Calu3 (cell line): ENCODE data around the gene CELA2A. TPM values are rescaled to one million over a fixed set of nuclear protein-coding genes. Genes with fewer than 3 reads are reported as not detected.
"Not testable (repeated sequence)": the region's sequence is repeated elsewhere in the genome, so short reads cannot be mapped to it uniquely, and the experiment has no call there.

Experiments used
- BruUV-seq: library from RNA; stranded (reverse); fragments of 400-500 nt; replicated peaks from 2 replicates; lab custom pipeline; 2021; lab: Mats Ljungman, UMichigan
- CTCF ChIA-PET: fragments of 300-600 bp; sonication (Branson Sonifier 250); formaldehyde crosslinking; loops from one replicate; lab custom pipeline; 2022; ENCODE audit warnings: antibody characterized with exemption; lab: Charles Lee
- DNase-seq: peaks from one replicate; pipeline ENCODE4 v3.0.0; 2022
- H3K27ac Mint-ChIP-seq: one replicate; pipeline ENCODE4 v1.8.0; 2022; ENCODE audit warnings: mixed read lengths; ENCODE audit not compliant: unreplicated experiment
- H3K27me3 Mint-ChIP-seq: one replicate; pipeline ENCODE4 v1.8.0; 2022; ENCODE audit warnings: mixed read lengths; ENCODE audit not compliant: unreplicated experiment
- H3K36me3 Mint-ChIP-seq: one replicate; pipeline ENCODE4 v1.8.0; 2022; ENCODE audit warnings: mild to moderate bottlenecking, moderate library complexity, mixed read lengths; ENCODE audit not compliant: insufficient read depth, unreplicated experiment
- H3K4me1 Mint-ChIP-seq: one replicate; pipeline ENCODE4 v1.8.0; 2022; ENCODE audit warnings: mild to moderate bottlenecking, low read depth, mixed read lengths; ENCODE audit not compliant: unreplicated experiment
- H3K4me3 Mint-ChIP-seq: one replicate; pipeline ENCODE4 v1.8.0; 2022; ENCODE audit warnings: mild to moderate bottlenecking, low read depth, moderate library complexity, mixed read lengths; ENCODE audit not compliant: unreplicated experiment
- H3K9me3 Mint-ChIP-seq: one replicate; pipeline ENCODE4 v1.8.0; 2022; ENCODE audit warnings: low read depth, mixed read lengths; ENCODE audit not compliant: unreplicated experiment
- CTCF ChIP-seq: fragments of 200-600 bp; IDR thresholded peaks from one replicate; pipeline ENCODE4 v1.8.0; 2022; ENCODE audit warnings: antibody characterized with exemption; ENCODE audit not compliant: unreplicated experiment
- intact Hi-C: fragments of 100-400 bp; cut with micrococcal nuclease; formaldehyde crosslinking; loops from one replicate; pipeline ENCODE4 v1.10.0; 2022; ENCODE audit not compliant: unreplicated experiment
- total RNA-seq: library from RNA; stranded (reverse); gene quantifications from 2 replicates; pipeline ENCODE4 v1.2.3, GENCODE V29; 2022

The CELA2A gene
- total RNA-seq, 1 experiment from 2014 or later = not detected

DNA sequence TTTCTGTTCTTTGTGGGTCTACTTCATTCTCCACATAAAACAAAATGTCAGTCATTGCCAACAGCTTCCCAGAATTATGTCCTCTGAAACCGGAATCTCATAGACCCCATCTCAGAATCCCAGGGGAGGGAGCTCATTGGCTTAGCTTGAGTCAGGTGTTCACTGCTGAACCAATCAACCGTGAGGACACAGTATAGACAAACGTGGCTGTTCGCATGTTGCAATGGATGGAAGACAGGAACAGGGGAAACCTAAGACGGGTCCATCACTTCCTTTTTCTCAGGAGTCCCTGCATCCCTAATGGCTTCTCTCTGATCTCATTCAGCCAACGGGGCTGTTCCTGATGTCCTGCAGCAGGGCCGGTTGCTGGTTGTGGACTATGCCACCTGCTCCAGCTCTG is 9.1 kb downstream of the CELA2A start:
- H3K36me3 Mint-ChIP-seq = no peaks in the 10 kb centered on the region
- H3K27me3 Mint-ChIP-seq = no peaks in the 10 kb centered on the region
- CTCF ChIA-PET = no interaction called here
- H3K9me3 Mint-ChIP-seq = peaks cover 2% of the 10 kb centered on the region
- intact Hi-C loops = no loop called here
- H3K4me1 Mint-ChIP-seq = no peaks in the 10 kb centered on the region
- TF ChIP-seq CTCF = no peak
- no TSS peak for BruUV-seq
- no peak for DNase-seq
- H3K27ac Mint-ChIP-seq = no peak overlapping the region
- no peak overlapping the region for H3K4me3 Mint-ChIP-seq

DNA sequence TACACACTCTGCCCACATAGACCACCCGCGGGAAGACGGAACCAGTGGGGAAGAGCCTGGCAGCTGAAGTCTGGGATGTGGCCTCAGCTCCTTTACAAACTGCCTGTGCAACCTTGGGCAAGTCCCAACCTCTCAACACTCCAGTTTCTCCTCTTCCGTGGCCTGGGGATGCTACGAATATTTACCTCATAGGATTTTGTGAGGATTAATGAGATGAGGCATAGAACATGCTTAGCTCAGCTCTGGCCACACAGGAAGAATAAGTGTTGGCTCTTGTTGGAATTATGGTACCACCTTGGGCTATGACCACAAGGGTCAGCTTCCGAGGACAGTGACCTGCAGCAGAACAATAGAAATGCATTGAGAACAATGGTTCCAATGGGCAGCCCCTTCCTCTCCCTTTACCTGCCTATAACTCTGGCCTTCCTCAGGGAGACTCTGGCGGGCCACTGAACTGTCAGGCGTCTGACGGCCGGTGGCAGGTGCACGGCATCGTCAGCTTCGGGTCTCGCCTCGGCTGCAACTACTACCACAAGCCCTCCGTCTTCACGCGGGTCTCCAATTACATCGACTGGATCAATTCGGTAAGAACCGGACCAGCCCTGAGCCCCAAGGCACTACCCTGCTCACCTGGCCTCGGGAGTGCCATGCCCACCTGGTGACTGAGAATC is 10.6 kb downstream of the CELA2A start:
- DNase-seq, CTCF ChIA-PET, intact Hi-C loops: not testable (repeated sequence)

DNA sequence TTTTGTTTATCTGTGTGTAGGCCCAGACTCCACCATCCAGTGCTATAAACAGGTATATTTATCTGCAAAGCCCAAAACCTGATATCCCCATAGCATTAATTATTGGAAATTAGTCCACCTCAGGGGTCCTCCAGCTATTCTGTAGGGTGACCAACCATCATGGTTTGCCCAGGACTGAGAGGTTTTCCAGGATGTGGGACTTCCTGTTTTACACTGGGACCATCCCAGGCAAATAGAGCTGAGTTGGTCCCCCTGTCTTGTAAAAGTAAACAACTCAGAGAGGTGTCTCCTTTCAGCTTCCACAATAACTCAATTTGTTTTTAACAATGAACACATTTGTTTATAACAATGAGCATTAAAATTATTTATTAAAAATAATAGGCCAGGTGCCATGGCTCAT is 11.6 kb downstream of the CELA2A start:
- CTCF ChIA-PET = no interaction called here
- DNase-seq = no peak
- H3K27me3 Mint-ChIP-seq = no peaks in the 10 kb centered on the region
- no peaks in the 10 kb centered on the region for H3K4me1 Mint-ChIP-seq
- intact Hi-C loops = no loop called here
- H3K4me3 Mint-ChIP-seq = no peak overlapping the region
- BruUV-seq = no TSS peak
- no peak for TF ChIP-seq CTCF
- H3K27ac Mint-ChIP-seq = no peak overlapping the region
- no peaks in the 10 kb centered on the region for H3K36me3 Mint-ChIP-seq
- H3K9me3 Mint-ChIP-seq = peaks cover 2% of the 10 kb centered on the region

More for the DNA sequence above, 10.6 kb downstream of the CELA2A start:
- H3K27ac Mint-ChIP-seq, H3K4me1 Mint-ChIP-seq, H3K4me3 Mint-ChIP-seq, H3K9me3 Mint-ChIP-seq, H3K36me3 Mint-ChIP-seq, H3K27me3 Mint-ChIP-seq, BruUV-seq: not testable (repeated sequence)

GRCh38 chr1:15469361-15469760 is 12.8 kb downstream of the CELA2A start:
- Mint-ChIP-seq H3K27me3 (no peaks in the 10 kb centered on the region), H3K4me1 (no peaks in the 10 kb centered on the region), H3K27ac (no peak overlapping the region), H3K36me3 (no peaks in the 10 kb centered on the region), H3K9me3 (peaks cover 2% of the 10 kb centered on the region), H3K4me3 (no peak overlapping the region)
- BruUV-seq = no TSS peak
- CTCF ChIA-PET = no interaction called here
- intact Hi-C loops = no loop called here
- no peak for TF ChIP-seq CTCF
- DNase-seq = no peak

DNA sequence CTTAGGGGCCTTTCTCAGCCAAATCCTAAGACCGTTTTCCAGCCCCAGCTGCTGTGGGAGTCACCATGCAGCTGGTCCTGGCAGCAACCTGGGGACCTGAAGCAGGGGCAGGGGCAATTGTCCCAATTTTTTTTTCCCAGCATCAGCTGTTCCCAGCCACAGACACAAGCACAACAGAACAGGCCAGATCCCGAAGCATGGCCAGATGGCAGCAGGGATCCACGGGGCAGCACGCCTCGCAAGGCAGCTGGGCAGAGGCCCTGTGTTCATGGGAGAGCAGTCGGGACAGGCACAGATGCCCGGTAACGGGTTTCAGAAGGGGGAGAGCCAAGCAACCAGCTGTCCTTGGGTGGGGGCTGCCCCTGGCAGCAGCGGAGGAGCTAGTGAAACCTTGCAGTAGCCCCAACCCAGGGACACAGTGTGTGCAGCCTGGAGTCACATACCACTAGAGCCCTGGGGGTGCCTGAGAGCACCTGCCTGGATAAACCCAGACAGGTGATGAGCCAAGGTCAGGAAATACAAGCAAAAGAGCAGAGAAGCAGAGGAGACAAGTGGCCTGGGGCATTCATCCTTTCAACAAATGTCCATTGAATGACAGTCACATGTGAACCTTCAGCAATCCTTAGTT is 13.4 kb downstream of the CELA2A start:
- intact Hi-C loops, CTCF ChIA-PET, H3K27ac Mint-ChIP-seq, H3K36me3 Mint-ChIP-seq, H3K4me1 Mint-ChIP-seq, H3K27me3 Mint-ChIP-seq, H3K4me3 Mint-ChIP-seq, BruUV-seq, DNase-seq, H3K9me3 Mint-ChIP-seq: not testable (repeated sequence)

GRCh38 chr1:15471067-15471466 is 14.5 kb downstream of the CELA2A start:
- CTCF ChIA-PET, H3K9me3 Mint-ChIP-seq, H3K27me3 Mint-ChIP-seq, H3K4me3 Mint-ChIP-seq, BruUV-seq, H3K4me1 Mint-ChIP-seq, DNase-seq, H3K27ac Mint-ChIP-seq, intact Hi-C loops, H3K36me3 Mint-ChIP-seq: not testable (repeated sequence)

DNA sequence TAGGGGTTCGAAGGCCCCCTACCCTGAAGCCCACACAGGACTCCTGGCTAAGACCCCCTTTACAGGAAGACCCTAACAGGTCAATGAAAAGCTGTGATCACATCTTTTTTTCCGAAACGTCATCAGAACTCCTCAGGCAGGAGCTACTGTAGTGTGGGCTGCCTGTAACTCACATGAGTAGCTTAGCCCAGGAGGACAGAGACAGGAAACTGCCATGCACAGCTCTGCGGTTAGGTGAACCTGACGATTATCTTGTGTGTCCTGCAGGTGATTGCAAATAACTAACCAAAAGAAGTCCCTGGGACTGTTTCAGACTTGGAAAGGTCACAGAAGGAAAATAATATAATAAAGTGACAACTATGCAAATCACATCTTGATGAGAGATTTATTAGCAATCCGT is 15.2 kb downstream of the CELA2A start:
- CTCF ChIA-PET, H3K4me1 Mint-ChIP-seq: not testable (repeated sequence)

More for the DNA sequence above, 15.2 kb downstream of the CELA2A start:
- H3K36me3 Mint-ChIP-seq, BruUV-seq, DNase-seq, H3K27me3 Mint-ChIP-seq, intact Hi-C loops, H3K27ac Mint-ChIP-seq, H3K9me3 Mint-ChIP-seq, H3K4me3 Mint-ChIP-seq: not testable (repeated sequence)
